Epidermal melanocyte (primary cell): ENCODE measurements around the gene CKB.

Experiments
- DNase-seq: peaks from one replicate; pipeline ENCODE4 v3.0.0; 2011; ENCODE audit warnings: low spot score; ENCODE audit not compliant: insufficient read length

CKB gene

GRCh38 chr14:103522649-103523574, at the start of gene CKB:
CKB (minus strand) TSS chr14:103522830; CDS start chr14:103522493, 337 bp downstream.
- peak; percentile 83 for DNase-seq

DNA sequence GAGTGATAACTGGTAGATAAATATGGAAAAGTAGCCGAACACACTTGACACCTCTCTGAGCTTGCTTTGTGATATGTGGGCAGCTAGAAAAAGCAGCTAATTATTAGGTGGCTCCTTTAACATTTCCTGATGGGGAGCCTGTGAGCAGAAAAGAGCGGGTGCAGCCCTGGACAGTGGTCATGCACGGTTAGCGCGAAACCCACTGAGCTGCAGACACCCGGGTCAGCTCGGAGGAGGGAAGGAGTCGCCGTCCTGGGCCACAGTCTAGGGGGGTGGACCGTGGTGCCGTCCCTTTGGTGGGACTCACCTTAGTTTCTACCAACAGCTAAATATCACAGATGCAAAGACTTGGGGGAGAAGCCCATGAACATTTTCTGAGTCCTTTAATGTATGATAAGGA, 46.8 kb upstream of the CKB start:
- DNase-seq = no peak

DNA sequence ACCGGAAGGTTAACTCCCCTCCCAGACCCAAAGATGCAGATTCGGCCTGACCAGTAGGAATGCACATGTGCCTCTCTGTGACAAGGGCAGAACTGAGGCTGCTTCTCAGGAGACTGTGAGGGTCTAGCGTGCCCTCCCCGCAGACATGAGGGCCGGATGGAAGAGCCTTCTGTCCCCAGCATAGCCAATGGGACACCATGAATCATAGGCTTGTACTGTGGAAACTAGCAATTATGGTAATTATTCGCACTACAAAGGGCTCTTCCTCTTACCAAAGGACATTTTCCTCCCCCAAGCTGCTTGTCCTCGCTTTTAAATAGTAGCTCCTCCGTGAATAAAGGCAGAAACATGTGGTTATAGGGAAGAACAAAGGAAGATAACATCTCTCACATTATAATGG, 46.3 kb upstream of the CKB start:
- no peak for DNase-seq

GRCh38 chr14:103563844-103564505, 41.3 kb upstream of the CKB start:
- no peak for DNase-seq

- DNase-seq = no peak
Measured at GRCh38 chr14:103563226-103563620, 40.6 kb upstream of the CKB start.

GRCh38 chr14:103562429-103563225, 40.0 kb upstream of the CKB start, which contains the start of the genes BAG5 and COA8:
BAG5 (minus strand) TSS chr14:103562657; CDS start chr14:103561164, 1,493 bp downstream.
COA8 (plus strand) TSS chr14:103562960; CDS start chr14:103563002, 42 bp downstream.
- DNase-seq = peak; percentile 87

DNA sequence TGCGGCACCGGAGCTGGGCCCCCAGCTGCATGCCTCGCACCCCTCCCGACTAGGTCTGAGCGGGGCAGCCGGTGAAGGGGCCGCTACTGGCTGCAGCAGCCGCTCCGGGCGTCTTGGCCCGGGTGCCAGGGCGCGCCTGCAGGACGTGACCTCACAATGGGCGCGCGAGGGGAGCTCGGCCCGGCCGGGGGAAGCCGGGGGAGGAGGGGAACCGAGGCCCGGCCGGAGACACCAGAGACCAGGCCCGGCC, 39.5 kb upstream of the CKB start:
- DNase-seq = no peak

GRCh38 chr14:103561381-103562178, 39.0 kb upstream of the CKB start:
- no peak for DNase-seq

DNA sequence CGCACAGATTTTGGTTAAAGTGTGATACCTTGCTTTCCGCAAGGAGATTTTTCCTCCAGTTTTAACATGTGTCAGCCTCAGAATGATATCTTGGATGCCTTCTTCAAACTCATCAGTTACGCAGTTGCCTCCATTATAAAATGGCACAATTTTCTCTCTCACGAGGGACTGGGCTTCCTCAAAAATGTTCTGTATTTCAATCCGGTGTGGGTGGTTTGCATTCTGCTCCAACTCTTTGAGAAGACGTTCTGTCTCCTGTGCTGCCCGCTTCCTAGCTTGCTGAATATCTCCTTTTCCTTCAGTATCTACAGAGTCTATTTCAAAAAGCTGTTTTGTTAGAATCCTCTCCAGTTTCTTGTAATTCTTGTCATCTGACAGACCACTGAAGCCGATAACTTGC, 38.1 kb upstream of the CKB start:
- no peak for DNase-seq

- DNase-seq = no peak
Measured at GRCh38 chr14:103559766-103560165, 37.1 kb upstream of the CKB start.

DNA sequence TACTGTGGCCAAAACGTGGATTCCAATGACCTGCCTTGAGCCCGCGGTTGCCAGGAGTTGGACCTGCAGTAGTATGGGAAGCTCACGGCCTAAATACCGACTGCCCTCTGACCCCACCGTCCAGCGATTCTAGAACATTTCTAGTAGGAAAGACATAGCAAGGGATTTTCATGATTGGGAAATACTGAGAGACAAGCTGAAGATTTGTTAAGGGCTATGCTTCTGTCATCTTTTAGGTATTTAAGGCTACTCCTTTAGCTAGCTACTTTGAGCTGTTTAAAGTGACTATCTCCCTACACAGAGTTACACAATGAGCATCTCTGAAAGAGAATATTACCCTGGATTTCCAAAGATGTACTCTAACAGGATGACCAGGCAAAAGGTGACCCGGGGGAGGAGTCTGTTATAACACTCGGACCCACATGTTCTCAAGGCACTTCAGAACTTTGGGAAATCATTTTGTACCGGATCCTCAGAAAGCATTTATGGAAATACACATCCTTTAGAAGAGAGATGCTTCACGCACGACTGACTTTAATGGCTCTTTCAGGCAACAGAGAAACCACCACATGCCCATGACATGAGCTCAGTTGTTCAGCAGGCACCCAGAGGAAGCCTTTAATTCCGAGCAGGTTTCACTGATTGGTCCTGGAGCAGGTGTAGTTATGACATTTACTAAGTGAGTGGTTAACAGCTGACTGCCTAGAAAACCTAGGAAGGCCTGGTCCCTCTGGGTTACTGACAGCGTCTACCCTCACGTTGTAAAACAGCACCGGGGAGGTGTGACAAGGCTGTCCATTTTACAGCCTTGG, 35.6 kb upstream of the CKB start:
- DNase-seq = no peak

GRCh38 chr14:103556946-103557758, 34.5 kb upstream of the CKB start:
- DNase-seq = no peak

GRCh38 chr14:103555559-103556337, 33.1 kb upstream of the CKB start:
- no peak for DNase-seq

GRCh38 chr14:103552846-103553210, 30.2 kb upstream of the CKB start:
- no peak for DNase-seq

DNA sequence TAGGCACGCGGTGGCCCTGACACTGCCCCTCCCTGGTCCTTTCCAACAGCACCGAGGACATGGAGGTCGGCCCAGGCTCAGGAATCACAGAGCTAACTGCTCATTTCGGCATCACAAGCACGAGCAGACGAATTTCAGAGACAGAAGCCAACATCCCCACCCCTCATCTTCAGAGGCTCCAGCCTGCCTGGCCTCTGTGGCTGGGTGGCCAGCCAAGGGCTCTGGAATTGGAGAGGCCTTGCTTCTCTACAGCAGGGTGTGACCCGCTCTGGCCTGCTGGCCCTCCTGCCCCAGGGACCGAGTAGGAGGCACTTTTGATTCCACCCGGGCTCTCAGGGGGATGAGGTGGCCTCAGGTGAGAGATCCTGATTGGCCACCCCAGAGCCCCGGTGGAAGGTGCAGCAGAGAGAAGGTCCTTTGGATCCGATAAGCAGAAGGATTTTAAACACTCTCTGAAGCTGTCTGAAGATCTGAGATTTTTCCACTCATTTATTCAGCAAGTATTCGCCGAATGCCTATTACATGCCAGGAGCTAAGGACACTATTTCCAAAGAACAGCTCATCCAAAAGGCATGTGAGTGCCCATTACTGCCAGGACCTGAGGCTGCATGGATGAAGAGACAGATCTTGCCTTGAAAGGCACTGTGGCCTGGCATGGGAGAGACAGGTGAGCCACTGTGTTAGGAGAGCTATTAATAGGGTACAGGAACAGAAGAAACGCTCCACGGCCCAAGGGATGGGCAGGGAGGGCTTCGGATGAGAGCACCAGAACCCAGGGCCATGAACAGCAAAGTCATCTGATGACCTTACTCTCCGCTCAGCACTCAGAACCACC, 29.6 kb upstream of the CKB start:
- no peak for DNase-seq

- DNase-seq = no peak
Measured at GRCh38 chr14:103551338-103551762, 28.7 kb upstream of the CKB start.

GRCh38 chr14:103550451-103551337, 28.1 kb upstream of the CKB start:
- no peak for DNase-seq
